Lower lobe of right lung (tissue), 2 donors: Measurements from ENCODE around the gene OPRL1. TPM values are rescaled to one million over a fixed set of nuclear protein-coding genes. Genes with fewer than 3 reads are reported as not detected.

Source experiments
- ATAC-seq, 2 donors: fragments of 200-7000 bp; cut with Tn5 transposase; one replicate each; pipeline ENCODE4 v1.9.1; 2020 to 2022; ENCODE audit warnings: mild to moderate bottlenecking in 2 of 2, moderate library complexity in 2 of 2
- DNase-seq: peaks from one replicate; pipeline ENCODE4 v3.0.0-alpha.2; 2020
- H3K27ac ChIP-seq: fragments of 200-600 bp; one replicate; pipeline ENCODE4 v1.8.0; 2022
- H3K27me3 ChIP-seq: fragments of 200-600 bp; one replicate; pipeline ENCODE4 v1.8.0; 2022; ENCODE audit warnings: low read depth
- H3K36me3 ChIP-seq: fragments of 200-600 bp; one replicate; pipeline ENCODE4 v1.8.0; 2022; ENCODE audit warnings: mild to moderate bottlenecking
- H3K4me1 ChIP-seq: fragments of 200-600 bp; one replicate; pipeline ENCODE4 v1.8.0; 2022
- H3K4me3 ChIP-seq: fragments of 200-600 bp; one replicate; pipeline ENCODE4 v1.8.0; 2022; ENCODE audit warnings: mild to moderate bottlenecking
- H3K9me3 ChIP-seq: fragments of 200-600 bp; one replicate; pipeline ENCODE4 v1.8.0; 2022
- CTCF ChIP-seq: fragments of 200-600 bp; IDR thresholded peaks from one replicate; pipeline ENCODE4 v1.8.0; 2022; ENCODE audit warnings: antibody characterized with exemption, mild to moderate bottlenecking
- intact Hi-C: fragments of 100-400 bp; cut with DNase I; formaldehyde crosslinking; loops from one replicate; pipeline ENCODE4 v1.11.0; 2022
- total RNA-seq: library from RNA; stranded (reverse); fragmentation: NEBNext Ultra II Directional; extraction: Animal tissue kit (Norgen Biotek cat#: 25700); gene quantifications from one replicate; pipeline ENCODE4 v1.2.1, GENCODE V29; 2021
- donor health status: DM: no; HTN: yes; CAD: no; lungs with severe emphysema.

Gene OPRL1
- total RNA-seq, 1 donor from 2014 or later, result 2.6 TPM

- peak; percentile 37 for DNase-seq
- ATAC-seq, result no peak
- Histone ChIP-seq H3K9me3 (no peaks in the 10 kb centered on the region), H3K4me1 (no peaks in the 10 kb centered on the region), H3K27ac (no peak overlapping the region), H3K4me3 (no peak overlapping the region), H3K27me3 (no peaks in the 10 kb centered on the region), H3K36me3 (no peaks in the 10 kb centered on the region)
- TF ChIP-seq CTCF, result no peak
- intact Hi-C loops, result no loop called here
Observed at GRCh38 chr20:64111841-64112641, 32.2 kb downstream of the OPRL1 start.

- no peak overlapping the region for H3K4me3 ChIP-seq
- TF ChIP-seq CTCF, result no peak
- no peak for ATAC-seq
- H3K36me3 ChIP-seq, result no peaks in the 10 kb centered on the region
- H3K27ac ChIP-seq, result no peak overlapping the region
- intact Hi-C loops, result no loop called here
- no peaks in the 10 kb centered on the region for H3K27me3 ChIP-seq
- DNase-seq, result peak; percentile 23
- no peaks in the 10 kb centered on the region for H3K9me3 ChIP-seq
- H3K4me1 ChIP-seq, result no peaks in the 10 kb centered on the region
Observed at GRCh38 chr20:64112691-64113443, 33.0 kb downstream of the OPRL1 start.

- no peak for TF ChIP-seq CTCF
- no peaks in the 10 kb centered on the region for H3K27me3 ChIP-seq
- no peaks in the 10 kb centered on the region for H3K36me3 ChIP-seq
- H3K4me3 ChIP-seq, result no peak overlapping the region
- intact Hi-C loops, result no loop called here
- ATAC-seq (no peak), DNase-seq (no peak)
- H3K4me1 ChIP-seq, result no peaks in the 10 kb centered on the region
- H3K9me3 ChIP-seq, result no peaks in the 10 kb centered on the region
- H3K27ac ChIP-seq, result no peak overlapping the region
Observed at GRCh38 chr20:64113444-64113775, 33.5 kb downstream of the OPRL1 start.

- intact Hi-C loops, result no loop called here
- ATAC-seq, result no peak
- DNase-seq, result no peak
- H3K9me3 ChIP-seq, result no peaks in the 10 kb centered on the region
- TF ChIP-seq CTCF, result no peak
- H3K36me3 ChIP-seq, result no peaks in the 10 kb centered on the region
- H3K27ac ChIP-seq, result no peak overlapping the region
- no peaks in the 10 kb centered on the region for H3K27me3 ChIP-seq
- no peak overlapping the region for H3K4me3 ChIP-seq
- H3K4me1 ChIP-seq, result no peaks in the 10 kb centered on the region
Observed at GRCh38 chr20:64113796-64114355, 34.0 kb downstream of the OPRL1 start.

GRCh38 chr20:64114356-64114971 is 34.6 kb downstream of the OPRL1 start:
- H3K4me1 ChIP-seq, result no peaks in the 10 kb centered on the region
- DNase-seq (no peak), ATAC-seq (no peak)
- H3K27me3 ChIP-seq, result no peaks in the 10 kb centered on the region
- H3K9me3 ChIP-seq, result no peaks in the 10 kb centered on the region
- TF ChIP-seq CTCF, result no peak
- intact Hi-C loops, result no loop called here
- H3K4me3 ChIP-seq, result no peak overlapping the region
- no peak overlapping the region for H3K27ac ChIP-seq
- H3K36me3 ChIP-seq, result no peaks in the 10 kb centered on the region
